HT1080 (cell line): Measurements from ENCODE around the gene SLC9A8. TPM values are rescaled to one million over a fixed set of nuclear protein-coding genes. Genes with fewer than 3 reads are reported as not detected.
"Not testable (repeated sequence)": the region's sequence is repeated elsewhere in the genome, so short reads cannot be mapped to it uniquely, and the experiment has no call there.

Experiments used
- DNase-seq: peaks from one replicate; pipeline ENCODE4 v3.0.0-alpha.2; 2015; ENCODE audit warnings: low read depth
- total RNA-seq: library from RNA; depleted of rRNA; stranded (reverse); fragments of >200 nt; shearing (Covaris generic); gene quantifications from 2 replicates; pipeline ENCODE4 v1.2.3, GENCODE V29; 2014

The SLC9A8 gene
- total RNA-seq, 1 experiment from 2014 or later, result 9.0 TPM

DNA sequence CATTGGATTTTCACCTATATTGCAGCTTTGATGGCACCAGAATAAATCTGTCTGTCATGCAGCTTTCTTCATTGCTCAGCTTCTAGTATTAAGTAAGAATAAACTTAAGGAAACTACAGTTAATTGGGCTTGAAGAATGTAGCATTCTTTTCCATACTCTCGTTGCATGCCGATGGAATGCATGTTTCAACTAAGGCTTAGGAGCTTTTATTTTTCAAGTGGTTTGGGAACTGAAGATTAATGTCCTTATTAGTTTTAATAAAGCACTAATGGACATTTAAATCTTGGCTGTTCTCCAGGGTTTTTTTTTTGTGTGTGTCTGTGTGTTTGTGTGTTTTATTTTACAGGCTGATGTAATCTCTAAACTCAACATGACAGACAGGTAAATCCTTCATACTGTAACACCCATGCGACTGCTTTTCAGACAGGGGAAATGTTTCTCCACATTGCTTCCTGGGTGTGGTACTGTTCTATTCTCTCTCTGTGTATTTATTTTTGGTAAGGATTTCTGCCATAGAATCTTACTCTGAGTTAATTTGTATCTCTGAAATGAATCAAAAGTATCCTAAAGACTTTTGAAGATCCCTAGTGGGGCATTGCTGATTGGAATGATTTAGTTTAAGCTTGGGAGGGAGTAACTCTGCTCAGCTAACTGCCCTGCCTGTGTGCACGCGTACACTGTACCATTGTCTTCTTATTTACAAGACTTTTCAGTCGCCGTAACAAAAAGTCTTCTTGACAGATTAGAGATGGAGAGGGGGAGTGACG, 38.0 kb downstream of the SLC9A8 start:
- no peak for DNase-seq

- no peak for DNase-seq
Measured at GRCh38 chr20:49851231-49851705, 38.6 kb downstream of the SLC9A8 start.

- no peak for DNase-seq
Measured at GRCh38 chr20:49851991-49852390, 39.4 kb downstream of the SLC9A8 start.

- DNase-seq, result no peak
Measured at GRCh38 chr20:49852522-49853080, 40.0 kb downstream of the SLC9A8 start.

- peak; percentile 85 for DNase-seq
Measured at GRCh38 chr20:49853640-49854039, 41.0 kb downstream of the SLC9A8 start.

DNA sequence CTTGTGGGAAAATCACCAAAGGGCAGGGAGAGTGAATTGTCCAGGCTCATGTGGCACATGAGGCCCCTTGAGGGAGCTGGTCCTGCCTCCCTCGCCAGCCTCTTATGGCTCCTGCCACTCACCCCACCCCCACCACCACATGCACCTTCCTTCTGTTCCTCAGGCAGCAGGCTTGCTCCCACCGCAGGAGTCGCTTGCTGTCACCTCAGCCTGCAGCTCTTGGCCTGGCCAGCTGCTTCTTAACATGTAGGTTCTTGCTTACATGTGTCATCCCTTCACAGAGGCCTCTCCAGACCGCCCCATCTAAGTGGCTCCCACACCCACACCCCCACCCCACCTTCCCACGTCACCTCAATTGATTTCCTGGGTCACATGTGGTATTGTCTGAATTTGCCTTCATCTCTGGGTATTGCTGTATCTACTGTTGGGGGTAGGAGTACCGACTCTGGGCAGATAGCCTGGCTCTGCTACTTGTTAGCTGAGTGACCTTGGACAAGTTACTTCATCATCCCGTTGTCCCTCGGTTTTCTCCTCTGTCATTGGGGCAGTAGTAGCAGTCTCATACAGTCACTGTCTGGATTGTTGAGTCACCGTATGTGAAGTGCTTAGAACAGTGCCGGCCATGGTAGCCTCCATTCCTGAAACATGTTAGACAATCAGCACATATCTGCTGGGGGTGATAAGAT, 41.7 kb downstream of the SLC9A8 start:
- no peak for DNase-seq

DNA sequence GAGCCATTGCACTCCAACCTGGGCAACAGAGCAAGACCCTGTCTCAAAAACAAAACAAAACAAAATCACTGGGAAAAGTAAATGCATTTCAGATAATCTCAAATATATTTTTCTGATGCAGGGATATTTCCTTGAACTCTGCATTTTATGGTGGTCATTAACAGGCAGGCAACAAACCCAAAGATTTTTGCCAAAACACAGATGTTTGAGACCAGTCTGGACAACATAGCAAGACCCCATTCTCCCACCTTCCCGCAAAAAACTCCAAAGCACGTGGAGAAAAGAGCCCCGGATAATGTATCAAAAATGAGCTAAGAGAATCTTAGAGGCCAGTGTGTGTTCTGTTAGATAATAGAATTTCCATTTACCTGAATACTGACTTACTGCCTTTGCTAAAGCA, 44.3 kb downstream of the SLC9A8 start:
- DNase-seq, result no peak

DNA sequence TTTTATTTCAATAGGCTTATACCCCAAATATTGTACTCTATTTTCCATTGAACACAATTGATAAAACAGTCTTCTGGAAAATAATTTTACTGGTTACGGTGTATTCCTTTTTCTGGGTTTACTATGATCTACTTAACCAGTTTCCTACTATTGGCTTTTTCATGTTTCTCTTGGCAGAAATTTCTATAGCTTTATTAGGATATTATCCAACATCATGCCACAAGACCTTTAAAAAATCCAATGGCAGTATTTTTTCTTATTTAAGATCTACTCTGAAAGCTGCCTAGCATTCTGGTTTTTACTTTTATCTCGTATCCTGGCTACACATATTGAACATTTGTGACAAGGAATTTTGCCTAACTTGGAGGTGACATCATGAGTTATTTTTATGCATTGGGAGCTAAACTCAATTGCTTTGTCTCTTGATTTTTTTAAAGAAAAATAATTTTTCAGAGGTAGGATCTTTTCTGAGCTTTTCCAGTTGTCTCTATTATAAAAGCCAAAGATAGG, 45.5 kb downstream of the SLC9A8 start:
- DNase-seq, result no peak

DNA sequence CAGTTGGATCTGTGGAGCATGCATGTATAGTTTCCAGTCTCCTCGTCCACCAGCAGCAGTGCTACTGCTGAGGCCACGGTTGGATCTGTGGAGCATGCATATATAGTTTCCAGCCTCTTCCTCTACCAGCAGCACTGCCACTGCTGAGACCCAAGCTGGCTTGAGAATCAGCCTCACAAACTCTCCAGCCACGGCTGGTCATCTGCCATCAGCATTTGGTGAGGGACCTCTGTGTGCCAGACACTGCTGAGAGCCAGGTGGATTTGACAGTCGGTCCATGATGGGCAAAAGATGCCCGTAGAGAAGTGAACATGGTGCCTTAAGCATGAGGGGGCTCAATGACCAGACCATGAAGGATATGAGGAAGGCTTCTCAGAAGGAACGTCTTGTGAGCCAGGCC, 46.4 kb downstream of the SLC9A8 start:
- DNase-seq, result no peak

- no peak for DNase-seq
Measured at GRCh38 chr20:49859807-49860206, 47.2 kb downstream of the SLC9A8 start.

- DNase-seq, result not testable (repeated sequence)
Measured at GRCh38 chr20:49861232-49861631, 48.6 kb downstream of the SLC9A8 start.

- no peak for DNase-seq
Measured at GRCh38 chr20:49862607-49863200, 50.1 kb downstream of the SLC9A8 start.

DNA sequence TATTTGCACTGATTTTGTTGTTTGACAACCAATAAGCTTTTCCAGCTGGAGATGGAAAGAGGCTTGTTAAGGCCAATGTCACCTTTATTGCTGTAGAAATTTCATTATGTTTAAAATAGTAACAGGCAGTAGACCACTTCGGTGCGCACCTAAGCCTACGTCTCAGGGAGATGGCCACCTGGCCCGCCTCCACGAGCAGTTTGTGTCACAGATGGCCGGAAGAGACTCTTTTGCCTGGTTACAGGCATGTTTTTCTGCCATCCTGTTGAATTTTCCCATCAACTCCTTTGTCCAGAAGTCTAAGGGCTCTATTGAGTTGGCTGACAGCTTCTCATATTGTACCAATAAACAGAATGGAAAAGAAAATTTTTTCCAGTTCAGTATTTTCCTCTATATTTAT, 51.0 kb downstream of the SLC9A8 start:
- no peak for DNase-seq

- no peak for DNase-seq
Measured at GRCh38 chr20:49865559-49865958, 52.9 kb downstream of the SLC9A8 start.

DNA sequence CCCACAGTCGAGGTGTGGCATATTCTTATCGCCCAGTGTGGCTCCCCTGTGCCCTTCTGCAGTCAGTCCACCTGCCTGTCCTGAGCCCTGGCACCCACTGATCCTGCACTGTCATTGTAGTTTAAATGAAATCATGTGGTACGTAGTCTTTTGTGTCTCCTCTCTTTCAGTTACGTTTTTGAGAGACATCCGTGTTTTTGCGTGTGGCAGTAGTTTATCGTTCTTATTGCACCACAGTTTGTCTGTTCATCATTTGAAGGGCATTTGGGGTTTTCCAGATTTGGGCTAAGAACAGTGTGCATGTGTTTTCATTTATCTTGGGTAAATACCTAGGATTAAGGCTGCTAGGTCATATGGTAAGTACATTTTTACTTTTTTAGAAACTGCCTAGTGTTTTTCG, 53.4 kb downstream of the SLC9A8 start:
- no peak for DNase-seq

- DNase-seq, result no peak
Measured at GRCh38 chr20:49867453-49868215, 55.0 kb downstream of the SLC9A8 start.

DNA sequence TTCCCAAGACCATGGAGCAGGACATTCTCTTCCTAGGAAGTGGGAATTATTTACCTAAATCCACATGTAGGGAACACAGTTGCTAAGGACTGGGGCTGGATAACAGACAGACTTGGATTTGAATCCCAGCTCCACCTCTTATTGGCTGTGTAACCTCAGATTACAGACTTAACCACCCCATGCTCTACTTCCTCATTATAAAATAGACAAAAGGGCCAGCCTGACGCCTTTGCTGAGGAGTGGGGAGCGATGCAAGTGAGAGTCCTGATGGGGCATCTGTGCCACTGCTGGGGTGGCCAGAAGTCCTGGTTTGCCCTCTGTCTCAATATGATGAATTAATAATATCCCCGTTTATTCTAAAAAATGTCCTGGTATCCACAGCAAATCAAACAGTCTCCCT, 55.9 kb downstream of the SLC9A8 start:
- DNase-seq, result no peak

GRCh38 chr20:49868964-49869363, 56.3 kb downstream of the SLC9A8 start:
- DNase-seq, result no peak

DNA sequence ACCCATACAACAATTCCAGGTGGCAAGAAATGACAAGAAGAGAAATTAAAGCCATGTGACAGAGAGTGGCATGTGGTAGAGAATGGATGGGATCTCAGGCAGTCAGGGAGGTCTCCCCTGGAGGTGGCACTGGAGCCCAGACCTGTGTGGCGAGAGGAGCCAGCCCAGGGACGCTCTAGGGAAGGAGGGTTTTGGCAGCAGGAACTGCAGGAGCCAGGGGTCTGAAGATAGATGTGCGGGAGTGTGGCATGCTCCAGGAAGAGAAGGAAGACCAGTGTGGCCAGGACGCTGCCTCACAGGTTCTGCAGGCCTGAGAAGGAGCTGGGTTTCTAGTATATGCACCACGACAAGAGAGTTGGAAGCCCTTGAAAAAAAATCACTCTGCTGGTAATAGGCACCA, 57.6 kb downstream of the SLC9A8 start:
- no peak for DNase-seq

GRCh38 chr20:49871391-49871948, 58.8 kb downstream of the SLC9A8 start:
- DNase-seq, result no peak

DNA sequence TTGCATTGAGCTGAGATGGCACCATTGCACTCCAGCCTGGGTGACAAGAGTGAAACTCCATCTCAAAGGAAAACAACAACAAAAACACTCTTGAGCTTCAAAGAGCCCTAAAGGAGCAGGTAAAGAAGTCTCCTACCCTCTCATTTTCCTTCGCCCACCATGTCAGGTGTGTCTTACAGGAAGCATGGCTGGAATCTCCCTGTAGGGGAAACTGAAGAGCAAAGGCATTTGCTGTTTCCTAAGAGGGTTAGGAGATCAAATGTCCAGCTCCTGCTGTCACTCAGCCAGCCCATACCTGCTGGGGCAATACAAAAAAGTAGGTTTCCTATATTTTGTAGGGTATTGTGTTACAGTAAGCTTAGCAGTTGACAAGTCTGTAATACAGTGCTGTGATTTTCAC, 59.4 kb downstream of the SLC9A8 start:
- no peak for DNase-seq
